ENCODE results near the gene FAM114A1. TPM values are rescaled to one million over a fixed set of nuclear protein-coding genes. Genes with fewer than 3 reads are reported as not detected.

The FAM114A1 gene
- total and polyA plus RNA-seq, 2 experiments from 2014 or later, result 13.0 to 14.5 TPM

- Histone ChIP-seq H3K27ac (ENCODE audit: low read depth) (no peak overlapping the region), H3K9me2 (ENCODE audit: insufficient read depth) (no peaks in the 10 kb centered on the region), H3K36me3 (ENCODE audit: insufficient read depth) (no peaks in the 10 kb centered on the region), H3K79me2 (replicated peaks; ENCODE audit: insufficient read depth) (no peaks in the 10 kb centered on the region), H3K4me2 (no peak overlapping the region), H3K4me3 (no peak overlapping the region), H3K27me3 (ENCODE audit: insufficient read depth) (no peaks in the 10 kb centered on the region), H3K4me1 (ENCODE audit: insufficient read depth) (peaks cover 5% of the 10 kb centered on the region), H3F3A (replicated peaks; ENCODE audit: low read depth) (no peaks in the 10 kb centered on the region), H2AFZ (no peak overlapping the region), H4K20me1 (replicated peaks; ENCODE audit: insufficient read depth) (no peaks in the 10 kb centered on the region; the same call in 1 of the 2 replicates)
- no peak overlapping the region for H3K27ac Mint-ChIP-seq
- no peak for DNase-seq (ENCODE audit: low spot score)
- no peak overlapping the region for H3K4me3 Mint-ChIP-seq
- no peaks in the 10 kb centered on the region for H3K36me3 Mint-ChIP-seq (ENCODE audit: low read depth)
- no peak for TF ChIP-seq POLR2AphosphoS5 (IDR thresholded peaks at IDR 0.05; ENCODE audit: low read depth)
- no peak for TF ChIP-seq ZNF114 (CRISPR knock-in tag; IDR thresholded peaks at IDR 0.05)
- no peak for TF ChIP-seq ETS1 (IDR thresholded peaks at IDR 0.05)
- no peak for TF ChIP-seq STAT1 (IDR thresholded peaks at IDR 0.05; ENCODE audit: unreplicated experiment)
- no peak for TF ChIP-seq NANOG (IDR thresholded peaks at IDR 0.05; ENCODE audit: borderline replicate concordance)
- H3K27me3 Mint-ChIP-seq (ENCODE audit: insufficient read depth, low read depth, poor library complexity), result peaks cover 6% of the 10 kb centered on the region
- H3K4me1 Mint-ChIP-seq, result peaks cover 5% of the 10 kb centered on the region; the same call in 2 of the 3 replicates
- ATAC-seq, result no peak
- no peaks in the 10 kb centered on the region for H3K9me3 Mint-ChIP-seq
Observed at GRCh38 chr4:38904682-38905081, 37.1 kb downstream of the FAM114A1 start.

GRCh38 chr4:38905652-38906385, 38.2 kb downstream of the FAM114A1 start:
- H2AFZ ChIP-seq, result no peak overlapping the region
- no peak for DNase-seq (ENCODE audit: low spot score)
- peaks cover 5% of the 10 kb centered on the region for H3K4me1 ChIP-seq (ENCODE audit: insufficient read depth)
- Mint-ChIP-seq H3K9me3 (no peaks in the 10 kb centered on the region), H3K4me1 (peaks cover 5% of the 10 kb centered on the region; the same call in 2 of the 3 replicates), H3K27me3 (ENCODE audit: insufficient read depth, low read depth, poor library complexity) (peaks cover 11% of the 10 kb centered on the region), H3K27ac (no peak overlapping the region), H3K4me3 (no peak overlapping the region), H3K36me3 (ENCODE audit: low read depth) (no peaks in the 10 kb centered on the region; the same call in 2 of the 3 replicates)
- no peak overlapping the region for H3K4me2 ChIP-seq
- H3K27me3 ChIP-seq (ENCODE audit: insufficient read depth), result no peaks in the 10 kb centered on the region
- H4K20me1 ChIP-seq (replicated peaks; ENCODE audit: insufficient read depth), result no peaks in the 10 kb centered on the region; the same call in 1 of the 2 replicates
- no peak for ATAC-seq
- H3K4me3 ChIP-seq, result no peak overlapping the region
- H3F3A ChIP-seq (replicated peaks; ENCODE audit: low read depth), result no peaks in the 10 kb centered on the region
- no peaks in the 10 kb centered on the region for H3K9me2 ChIP-seq (ENCODE audit: insufficient read depth)
- no peak overlapping the region for H3K27ac ChIP-seq (ENCODE audit: low read depth)
- no peaks in the 10 kb centered on the region for H3K79me2 ChIP-seq (replicated peaks; ENCODE audit: insufficient read depth)
- H3K36me3 ChIP-seq (ENCODE audit: insufficient read depth), result no peaks in the 10 kb centered on the region
- TF ChIP-seq EZH2 (IDR thresholded peaks at IDR 0.05; ENCODE audit: low read depth, unreplicated experiment) (no peak), CTCF (conservative IDR thresholded peaks at IDR 0.05; ENCODE audit: low read depth in 2 of 2) (no peak), POLR2AphosphoS5 (IDR thresholded peaks at IDR 0.05; ENCODE audit: low read depth) (no peak), ZNF114 (CRISPR knock-in tag; IDR thresholded peaks at IDR 0.05) (no peak), ZNF462 (CRISPR knock-in tag; IDR thresholded peaks at IDR 0.05) (no peak), ETS1 (IDR thresholded peaks at IDR 0.05) (no peak), STAT1 (IDR thresholded peaks at IDR 0.05; ENCODE audit: unreplicated experiment) (no peak), EZH2phosphoT487 (IDR thresholded peaks at IDR 0.05; ENCODE audit: unreplicated experiment) (no peak), ZNF331 (CRISPR knock-in tag; IDR thresholded peaks at IDR 0.05; ENCODE audit: low read depth) (no peak), NANOG (IDR thresholded peaks at IDR 0.05; ENCODE audit: borderline replicate concordance) (no peak)

All from GM23338 (cell line).